Measurements from ENCODE around the gene RNF220. TPM values are rescaled to one million over a fixed set of nuclear protein-coding genes. Genes with fewer than 3 reads are reported as not detected.
A peak's percentile ranks its signal among the peaks of the same experiment; 100 is the strongest.

RNF220 gene
- polyA plus RNA-seq, 4 donors, result 60.0 to 105 (median 87.9) TPM

GRCh38 chr1:44625348-44625747 is 220.3 kb downstream of the RNF220 start:
- DNase-seq (ENCODE audit: low read depth in 4 of 4, low spot score in 3 of 4), result no peak

- no peak for DNase-seq (ENCODE audit: low read depth in 4 of 4, low spot score in 3 of 4)
Measured at GRCh38 chr1:44628962-44629756, 224.1 kb downstream of the RNF220 start.

- DNase-seq (ENCODE audit: low read depth in 4 of 4, low spot score in 3 of 4), result no peak
Measured at GRCh38 chr1:44630116-44630515, 225.1 kb downstream of the RNF220 start.

GRCh38 chr1:44631333-44631646 is 226.2 kb downstream of the RNF220 start:
- no peak for DNase-seq (ENCODE audit: low read depth in 4 of 4, low spot score in 3 of 4)

- peak in 3 of 4 donors; percentile 68 to 75 (median 74) for DNase-seq (ENCODE audit: low read depth in 4 of 4, low spot score in 3 of 4)
Measured at GRCh38 chr1:44631647-44632539, 226.8 kb downstream of the RNF220 start.

- DNase-seq (ENCODE audit: low read depth in 4 of 4, low spot score in 3 of 4), result no peak
Measured at GRCh38 chr1:44632598-44632997, 227.5 kb downstream of the RNF220 start.

- DNase-seq (ENCODE audit: low read depth in 4 of 4, low spot score in 3 of 4), result no peak
Measured at GRCh38 chr1:44634606-44635189, 229.6 kb downstream of the RNF220 start.

- no peak for DNase-seq (ENCODE audit: low read depth in 4 of 4, low spot score in 3 of 4)
Measured at GRCh38 chr1:44635439-44635838, 230.4 kb downstream of the RNF220 start.

GRCh38 chr1:44636083-44636687 is 231.1 kb downstream of the RNF220 start:
- no peak for DNase-seq (ENCODE audit: low read depth in 4 of 4, low spot score in 3 of 4)

- DNase-seq (ENCODE audit: low read depth in 4 of 4, low spot score in 3 of 4), result no peak
Measured at GRCh38 chr1:44636688-44637598, 231.9 kb downstream of the RNF220 start.

- no peak for DNase-seq (ENCODE audit: low read depth in 4 of 4, low spot score in 3 of 4)
Measured at GRCh38 chr1:44637702-44638411, 232.8 kb downstream of the RNF220 start.

- no peak for DNase-seq (ENCODE audit: low read depth in 4 of 4, low spot score in 3 of 4)
Measured at GRCh38 chr1:44640200-44640853, 235.3 kb downstream of the RNF220 start.

- DNase-seq (ENCODE audit: low read depth in 4 of 4, low spot score in 3 of 4), result no peak
Measured at GRCh38 chr1:44641126-44642102, 236.4 kb downstream of the RNF220 start.

GRCh38 chr1:44642255-44642654 is 237.2 kb downstream of the RNF220 start:
- no peak for DNase-seq (ENCODE audit: low read depth in 4 of 4, low spot score in 3 of 4)

- DNase-seq (ENCODE audit: low read depth in 4 of 4, low spot score in 3 of 4), result no peak
Measured at GRCh38 chr1:44642925-44643324, 237.9 kb downstream of the RNF220 start.

GRCh38 chr1:44643721-44644334 is 238.8 kb downstream of the RNF220 start:
- DNase-seq (ENCODE audit: low read depth in 4 of 4, low spot score in 3 of 4), result no peak

GRCh38 chr1:44644806-44645205 is 239.8 kb downstream of the RNF220 start:
- DNase-seq (ENCODE audit: low read depth in 4 of 4, low spot score in 3 of 4), result no peak

Measured in left renal pelvis (tissue), 4 donors.